Left ventricle myocardium inferior (tissue), 1 donor: ENCODE data around the gene ZNF487. TPM values are rescaled to one million over a fixed set of nuclear protein-coding genes. Genes with fewer than 3 reads are reported as not detected.
"Not testable (repeated sequence)": the region's sequence is repeated elsewhere in the genome, so short reads cannot be mapped to it uniquely, and the experiment has no call there.

Source experiments
- DNase-seq: peaks from one replicate; pipeline ENCODE4 v3.0.0-alpha.2; 2020
- H3K27ac ChIP-seq: fragments of 200-600 bp; replicated peaks from 2 replicates; pipeline ENCODE4 v1.8.0; 2021
- H3K27me3 ChIP-seq: fragments of 200-600 bp; 2 replicates; pipeline ENCODE4 v1.8.0; 2021; ENCODE audit warnings: low read depth
- H3K36me3 ChIP-seq: fragments of 200-600 bp; 2 replicates; pipeline ENCODE4 v1.8.0; 2021
- H3K4me1 ChIP-seq: fragments of 200-600 bp; 2 replicates; pipeline ENCODE4 v1.8.0; 2021
- H3K4me3 ChIP-seq: fragments of 200-600 bp; 2 replicates; pipeline ENCODE4 v1.8.0; 2021; ENCODE audit warnings: mild to moderate bottlenecking, moderate library complexity
- H3K9me3 ChIP-seq: fragments of 200-600 bp; replicated peaks from 2 replicates; pipeline ENCODE4 v1.8.0; 2021
- CTCF ChIP-seq: fragments of 200-600 bp; IDR thresholded peaks from 2 replicates; pipeline ENCODE4 v1.8.0; 2021; ENCODE audit warnings: antibody characterized with exemption, mild to moderate bottlenecking, borderline replicate concordance
- intact Hi-C: fragments of 100-400 bp; cut with micrococcal nuclease; formaldehyde crosslinking; loops from one replicate; pipeline ENCODE4 v1.11.0; 2022
- total RNA-seq: library from RNA; stranded (reverse); fragmentation: NEBNext Ultra II Directional; extraction: Animal tissue kit (Norgen Biotek cat#: 25700); gene quantifications from one replicate; pipeline ENCODE4 v1.2.1, GENCODE V29; 2021
- donor health status: DM: no; HTN: yes; CAD: no; lungs with severe emphysema.

Gene ZNF487
- total RNA-seq, 1 donor from 2014 or later: 2.2 TPM

- intact Hi-C loops: no loop called here
- Histone ChIP-seq H3K4me3 (peak overlapping the region; percentile 78), H3K27me3 (no peaks in the 10 kb centered on the region), H3K9me3 (no peaks in the 10 kb centered on the region), H3K4me1 (peaks cover 21% of the 10 kb centered on the region), H3K27ac (peak overlapping the region; percentile 100), H3K36me3 (no peaks in the 10 kb centered on the region)
- TF ChIP-seq CTCF: peak; percentile 35
- DNase-seq: peak; percentile 90
Observed at GRCh38 chr10:43420369-43421200, 16.3 kb upstream of the ZNF487 start.

GRCh38 chr10:43421201-43421507 is 15.8 kb upstream of the ZNF487 start:
- TF ChIP-seq CTCF: no peak
- H3K4me1 ChIP-seq: peaks cover 21% of the 10 kb centered on the region
- no peaks in the 10 kb centered on the region for H3K27me3 ChIP-seq
- intact Hi-C loops: no loop called here
- peak overlapping the region; percentile 78 for H3K4me3 ChIP-seq
- no peaks in the 10 kb centered on the region for H3K9me3 ChIP-seq
- no peaks in the 10 kb centered on the region for H3K36me3 ChIP-seq
- no peak for DNase-seq
- H3K27ac ChIP-seq: peak overlapping the region; percentile 100

- no peaks in the 10 kb centered on the region for H3K9me3 ChIP-seq
- intact Hi-C loops: no loop called here
- H3K4me1 ChIP-seq: peaks cover 21% of the 10 kb centered on the region
- H3K27ac ChIP-seq: peak overlapping the region; percentile 100
- peak overlapping the region; percentile 78 for H3K4me3 ChIP-seq
- H3K36me3 ChIP-seq: no peaks in the 10 kb centered on the region
- no peaks in the 10 kb centered on the region for H3K27me3 ChIP-seq
- DNase-seq: no peak
- TF ChIP-seq CTCF: no peak
Observed at GRCh38 chr10:43421519-43421918, 15.4 kb upstream of the ZNF487 start.

- H3K27me3 ChIP-seq, intact Hi-C loops: not testable (repeated sequence)
- peak overlapping the region; percentile 100 for H3K27ac ChIP-seq
Observed at GRCh38 chr10:43421944-43422343, 15.0 kb upstream of the ZNF487 start.

GRCh38 chr10:43424416-43424815 is 12.5 kb upstream of the ZNF487 start:
- no peaks in the 10 kb centered on the region for H3K27me3 ChIP-seq
- H3K9me3 ChIP-seq: no peaks in the 10 kb centered on the region
- H3K36me3 ChIP-seq: no peaks in the 10 kb centered on the region
- intact Hi-C loops: no loop called here
- no peak overlapping the region for H3K4me3 ChIP-seq
- no peak overlapping the region for H3K27ac ChIP-seq
- H3K4me1 ChIP-seq: peaks cover 21% of the 10 kb centered on the region
- no peak for DNase-seq
- no peak for TF ChIP-seq CTCF

More at GRCh38 chr10:43421944-43422343, 15.0 kb upstream of the ZNF487 start:
- H3K9me3 ChIP-seq, H3K4me3 ChIP-seq, H3K36me3 ChIP-seq, DNase-seq: not testable (repeated sequence)
- peaks cover 21% of the 10 kb centered on the region for H3K4me1 ChIP-seq

- H3K36me3 ChIP-seq, H3K27me3 ChIP-seq, H3K4me3 ChIP-seq, intact Hi-C loops, DNase-seq, H3K4me1 ChIP-seq, H3K27ac ChIP-seq, H3K9me3 ChIP-seq: not testable (repeated sequence)
Observed at GRCh38 chr10:43426476-43426875, 10.4 kb upstream of the ZNF487 start.
